ENCODE data around the gene SLC24A3.

GRCh38 chr20:19617256-19617655 is 404.8 kb downstream of the SLC24A3 start:
- TF ChIP-seq CTCF (IDR thresholded peaks at IDR 0.05) (no peak), POLR2A (IDR thresholded peaks at IDR 0.05) (no peak), POLR2AphosphoS5 (IDR thresholded peaks at IDR 0.05) (no peak), EP300 (IDR thresholded peaks at IDR 0.05) (no peak)

Data from sigmoid colon (tissue), 4 donors.